ENCODE results near the gene RCAN1.

The RCAN1 gene

DNA sequence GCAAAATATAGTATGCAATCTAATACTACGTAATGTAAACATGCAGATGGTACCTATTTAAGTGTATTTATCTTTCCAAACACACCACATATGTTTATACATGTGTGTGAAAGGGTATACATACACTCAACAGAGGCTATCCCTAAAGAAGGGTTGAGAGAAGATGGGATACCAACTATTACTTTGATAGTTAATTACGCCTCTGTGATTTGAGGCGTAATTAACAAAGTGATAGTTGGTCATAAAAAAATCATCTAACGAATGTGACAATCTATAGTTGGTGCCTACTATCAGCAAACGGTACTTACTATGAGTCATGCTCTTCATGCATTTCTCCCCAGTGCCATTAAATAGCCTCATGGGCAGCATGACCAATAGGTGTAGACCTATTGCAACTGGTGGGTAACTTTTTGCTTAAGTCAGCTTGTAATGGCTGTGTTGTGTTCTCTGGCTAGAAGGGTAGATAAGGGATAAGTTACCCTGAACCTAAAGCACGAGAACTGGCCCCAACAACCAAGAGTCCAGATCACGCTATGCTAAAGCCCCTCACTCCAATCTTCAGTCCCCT lies 15.3 kb downstream of the RCAN1 start:
- DNase-seq (ENCODE audit: low read depth in 2 of 2), result no peak
- no peak overlapping the region for H3K4me3 ChIP-seq (replicated peaks in 1 of 2; ENCODE audit: low read depth in 2 of 2, low read length in 2 of 2)
- TF ChIP-seq, protein P1, sequence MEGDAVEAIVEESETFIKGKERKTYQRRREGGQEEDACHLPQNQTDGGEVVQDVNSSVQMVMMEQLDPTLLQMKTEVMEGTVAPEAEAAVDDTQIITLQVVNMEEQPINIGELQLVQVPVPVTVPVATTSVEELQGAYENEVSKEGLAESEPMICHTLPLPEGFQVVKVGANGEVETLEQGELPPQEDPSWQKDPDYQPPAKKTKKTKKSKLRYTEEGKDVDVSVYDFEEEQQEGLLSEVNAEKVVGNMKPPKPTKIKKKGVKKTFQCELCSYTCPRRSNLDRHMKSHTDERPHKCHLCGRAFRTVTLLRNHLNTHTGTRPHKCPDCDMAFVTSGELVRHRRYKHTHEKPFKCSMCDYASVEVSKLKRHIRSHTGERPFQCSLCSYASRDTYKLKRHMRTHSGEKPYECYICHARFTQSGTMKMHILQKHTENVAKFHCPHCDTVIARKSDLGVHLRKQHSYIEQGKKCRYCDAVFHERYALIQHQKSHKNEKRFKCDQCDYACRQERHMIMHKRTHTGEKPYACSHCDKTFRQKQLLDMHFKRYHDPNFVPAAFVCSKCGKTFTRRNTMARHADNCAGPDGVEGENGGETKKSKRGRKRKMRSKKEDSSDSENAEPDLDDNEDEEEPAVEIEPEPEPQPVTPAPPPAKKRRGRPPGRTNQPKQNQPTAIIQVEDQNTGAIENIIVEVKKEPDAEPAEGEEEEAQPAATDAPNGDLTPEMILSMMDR (IDR thresholded peaks at IDR 0.05; ENCODE audit: low read depth, low read length), result no peak

- H3K4me3 ChIP-seq (replicated peaks in 1 of 2; ENCODE audit: low read depth in 2 of 2, low read length in 2 of 2), result no peak overlapping the region
- TF ChIP-seq, protein P1 (IDR thresholded peaks at IDR 0.05; ENCODE audit: low read depth, low read length), result no peak
- DNase-seq (ENCODE audit: low read depth in 2 of 2), result peak in 1 of 2 donors; percentile 14
Measured at GRCh38 chr21:34598931-34599400, 15.9 kb downstream of the RCAN1 start.

- no peak overlapping the region for H3K4me3 ChIP-seq (replicated peaks in 1 of 2; ENCODE audit: low read depth in 2 of 2, low read length in 2 of 2)
- TF ChIP-seq, protein P1 (IDR thresholded peaks at IDR 0.05; ENCODE audit: low read depth, low read length), result no peak
- DNase-seq (ENCODE audit: low read depth in 2 of 2), result no peak
Measured at GRCh38 chr21:34597406-34597805, 17.5 kb downstream of the RCAN1 start.

DNA sequence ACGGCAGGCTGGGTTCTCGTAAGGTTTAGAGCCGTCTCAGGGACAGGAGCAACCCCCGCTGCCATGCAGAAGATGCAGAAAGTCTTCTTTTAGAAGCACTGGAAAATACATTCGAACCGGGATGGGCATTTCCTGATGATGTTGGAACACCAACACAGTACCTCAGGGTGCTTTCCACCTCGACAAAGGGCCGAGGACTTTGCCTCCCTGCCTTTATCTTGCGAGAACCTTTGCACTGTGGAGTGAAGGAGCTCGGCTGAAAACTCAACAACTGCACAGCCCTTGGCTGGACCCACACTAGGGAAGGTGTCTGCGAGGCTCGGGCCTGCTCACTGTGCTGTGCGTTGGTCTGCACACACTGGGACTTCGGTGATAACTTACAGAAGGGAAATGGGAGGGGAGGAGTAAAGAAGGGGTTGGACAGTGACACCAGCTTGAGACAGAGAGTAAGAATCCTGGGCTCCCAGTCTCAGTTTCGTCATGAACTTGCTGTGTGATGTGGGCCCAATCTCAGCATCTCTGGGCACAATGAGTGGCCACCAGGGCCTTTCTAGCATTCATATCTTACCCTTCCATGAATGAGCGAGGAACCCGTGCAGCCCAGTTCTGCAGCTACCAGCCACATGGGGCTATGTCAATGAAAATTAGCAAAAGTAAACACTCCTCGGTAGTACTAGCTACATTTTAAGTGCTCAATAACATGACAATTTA lies 18.2 kb downstream of the RCAN1 start:
- DNase-seq (ENCODE audit: low read depth in 2 of 2), result no peak
- TF ChIP-seq, protein P1 (IDR thresholded peaks at IDR 0.05; ENCODE audit: low read depth, low read length), result no peak

GRCh38 chr21:34595457-34595856 lies 19.5 kb downstream of the RCAN1 start:
- TF ChIP-seq, protein P1 (IDR thresholded peaks at IDR 0.05; ENCODE audit: low read depth, low read length), result no peak
- no peak for DNase-seq (ENCODE audit: low read depth in 2 of 2)
- no peak overlapping the region for H3K4me3 ChIP-seq (replicated peaks in 1 of 2; ENCODE audit: low read depth in 2 of 2, low read length in 2 of 2)

More for the DNA sequence above, 18.2 kb downstream of the RCAN1 start:
- H3K4me3 ChIP-seq (replicated peaks in 1 of 2; ENCODE audit: low read depth in 2 of 2, low read length in 2 of 2), result no peak overlapping the region

DNA sequence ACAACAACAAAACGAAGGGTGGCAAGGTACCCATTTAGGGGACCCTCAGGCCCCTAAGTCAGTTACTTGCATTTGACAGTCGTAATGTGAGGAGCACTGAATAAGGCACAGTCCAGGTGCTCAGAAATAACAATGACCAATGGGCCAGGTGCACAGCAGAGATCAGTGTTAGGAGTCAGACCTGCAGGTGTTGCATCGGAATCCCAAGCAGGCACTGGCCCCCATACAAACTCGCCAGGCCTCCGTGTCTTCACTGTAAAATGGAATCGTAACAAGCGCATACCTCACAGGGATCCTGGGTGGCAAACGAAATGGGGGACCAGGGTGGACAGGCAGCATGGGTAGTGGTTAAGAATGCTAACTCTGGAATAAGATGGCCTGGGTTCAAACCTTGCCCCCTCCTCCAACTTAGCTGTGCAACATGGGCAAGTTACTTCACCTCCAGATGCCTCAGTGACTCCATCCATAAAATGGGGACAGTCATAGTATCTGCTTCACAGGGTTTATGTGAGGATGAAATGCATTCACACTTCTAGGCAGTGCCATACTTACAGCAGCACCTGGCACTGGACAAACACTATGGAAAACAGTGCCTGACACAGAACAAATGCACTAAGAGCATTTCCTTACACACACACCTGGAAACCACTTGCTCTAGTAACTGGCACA lies 20.2 kb downstream of the RCAN1 start:
- H3K4me3 ChIP-seq (replicated peaks in 1 of 2; ENCODE audit: low read depth in 2 of 2, low read length in 2 of 2), result no peak overlapping the region
- TF ChIP-seq, protein P1 (IDR thresholded peaks at IDR 0.05; ENCODE audit: low read depth, low read length), result no peak
- no peak for DNase-seq (ENCODE audit: low read depth in 2 of 2)
